ENCODE measurements around the gene SDHAF2. TPM values are rescaled to one million over a fixed set of nuclear protein-coding genes. Genes with fewer than 3 reads are reported as not detected.

The SDHAF2 gene
- total and polyA plus RNA-seq, 2 of the 4 experiments (the other 2 are of a cell fraction), result 50.4 to 91.1 TPM

DNA sequence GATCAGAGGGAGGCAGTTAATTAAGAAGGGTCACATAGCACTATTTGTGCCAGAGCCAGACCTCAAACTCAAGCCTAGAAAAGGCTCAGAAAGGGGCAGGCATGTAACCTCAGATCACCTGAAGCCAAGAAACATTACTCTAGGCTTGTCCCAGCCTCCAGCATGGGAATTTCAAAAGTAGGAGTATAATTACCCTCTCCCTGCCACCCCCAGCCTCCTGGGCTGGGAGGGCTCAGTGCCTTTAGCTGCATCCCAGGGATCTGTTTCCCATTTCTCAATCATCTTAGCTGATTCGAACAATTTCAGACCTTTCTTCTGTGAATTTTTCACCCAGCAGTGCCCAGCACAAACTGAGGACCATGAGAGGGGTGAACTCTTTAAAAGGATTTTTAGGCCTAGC lies 45.5 kb downstream of the SDHAF2 start:
- Histone ChIP-seq H4K5ac (ENCODE audit: low read depth, low read length) (no peak overlapping the region), H3K23ac (ENCODE audit: low read depth, low read length) (no peak overlapping the region), H2BK120ac (ENCODE audit: low read depth, low read length) (no peak overlapping the region), H3K18ac (ENCODE audit: low read depth, low read length) (no peak overlapping the region), H3K4me2 (ENCODE audit: low read depth, low read length) (no peak overlapping the region), H2BK20ac (ENCODE audit: low read depth, low read length) (no peak overlapping the region), H2AFZ (replicated peaks; ENCODE audit: low read length, poor library complexity) (no peak overlapping the region), H4K20me1 (ENCODE audit: insufficient read depth, low read length) (no peaks in the 10 kb centered on the region; the same call in 1 of the 2 replicates), H2AK9ac (replicated peaks; ENCODE audit: low read depth, low read length, poor library complexity) (no peak overlapping the region), H3K56ac (ENCODE audit: extremely low read depth, insufficient read depth, low read length) (no peak overlapping the region), H2BK15ac (ENCODE audit: low read depth, low read length) (no peak overlapping the region), H3K9me1 (ENCODE audit: insufficient read depth, low read length) (0 out of 2 replicates have a peak, but pooled peaks cover 6% of the 10 kb centered on the region), H2AK5ac (ENCODE audit: low read depth, low read length) (no peak overlapping the region), H3K27me3 (ENCODE audit: control insufficient read depth, insufficient read depth, low read length) (peaks cover 4% of the 10 kb centered on the region; the same call in 1 of the 2 replicates), H2BK5ac (ENCODE audit: low read depth, low read length, poor library complexity, severe bottlenecking) (no peak overlapping the region), H3K4me3 (ENCODE audit: insufficient read depth, low read depth, low read length) (no peak overlapping the region), H3K4ac (ENCODE audit: low read depth, low read length) (no peak overlapping the region), H3K27ac (ENCODE audit: insufficient read depth, low read length) (no peak overlapping the region), H3K14ac (replicated peaks; ENCODE audit: low read depth, low read length) (no peak overlapping the region), H3K9ac (ENCODE audit: low read depth, low read length) (no peak overlapping the region), H4K91ac (ENCODE audit: insufficient read depth, low read depth, low read length) (no peak overlapping the region), H3K4me1 (ENCODE audit: control insufficient read depth, insufficient read depth, low read length) (no peaks in the 10 kb centered on the region), H4K8ac (ENCODE audit: low read depth in 2 of 2, low read length in 2 of 2) (no peak overlapping the region), H3K9me3 (ENCODE audit: control insufficient read depth, insufficient read depth, low read length) (peaks cover 2% of the 10 kb centered on the region; the same call in 1 of the 2 replicates), H3K79me1 (ENCODE audit: low read depth in 1 of 2, low read length in 2 of 2) (no peaks in the 10 kb centered on the region), H3K36me3 (ENCODE audit: control insufficient read depth, insufficient read depth, low read length) (peaks cover 11% of the 10 kb centered on the region)
- DNase-seq (no peak), ATAC-seq (ENCODE audit: low read depth) (no peak)
- BruUV-seq (replicated peaks), result no TSS peak
- intact Hi-C loops (cut with micrococcal nuclease), result no loop called here
- ChIA-PET CTCF (interaction anchor here (2.1 to 4.1 kb wide), 2 partner anchors 29 to 42 kb away, joined by 8 to 26 read pairs; no protein-coding TSS in a partner anchor), POLR2A (ENCODE audit: unreplicated experiment) (interaction anchor here (0.7 kb wide), 1 partner anchor 164 kb away, joined by 4 read pairs; no protein-coding TSS in a partner anchor)
- in situ Hi-C loops (cut with MboI; ENCODE audit: low sequenced_read_pairs), result loop anchor here (5.0 kb wide), 2 partner anchors 42 to 162 kb away; no protein-coding TSS in a partner anchor
- dilution Hi-C loops (cut with HindIII; ENCODE audit: low sequenced_read_pairs, unreplicated experiment), result no loop called here
- no CpG with 5 or more reads among the region's 1 CpG for WGBS, 2 experiments (ENCODE audit: extremely low coverage in 2 of 2, insufficient read length in 1 of 2)
- TF ChIP-seq CEBPB (IDR thresholded peaks at IDR 0.05; ENCODE audit: low read depth, low read length) (no peak), RAD21 (IDR thresholded peaks at IDR 0.05; ENCODE audit: low read length) (no peak), CHD1 (IDR thresholded peaks at IDR 0.05; ENCODE audit: low read depth, low read length) (no peak), MXI1 (IDR thresholded peaks at IDR 0.05; ENCODE audit: borderline replicate concordance, low read depth, low read length) (no peak), RCOR1 (IDR thresholded peaks at IDR 0.05; ENCODE audit: insufficient replicate concordance, low read length) (no peak), BHLHE40 (IDR thresholded peaks at IDR 0.05; ENCODE audit: low read depth, low read length) (no peak), MAZ (IDR thresholded peaks at IDR 0.05; ENCODE audit: borderline replicate concordance, low read depth, low read length) (no peak), SMC3 (IDR thresholded peaks at IDR 0.05; ENCODE audit: low read depth, low read length) (no peak), MAFK (IDR thresholded peaks at IDR 0.05; ENCODE audit: low read depth, low read length) (no peak), FOS (IDR thresholded peaks at IDR 0.05; ENCODE audit: low read depth, low read length) (no peak), RFX5 (IDR thresholded peaks at IDR 0.05; ENCODE audit: low read depth, low read length) (no peak), NFE2L2 (IDR thresholded peaks at IDR 0.05; ENCODE audit: low read depth, low read length) (no peak), POLR2A (IDR thresholded peaks at IDR 0.05; ENCODE audit: low read depth, low read length) (no peak)
- TF ChIP-seq, protein P1, sequence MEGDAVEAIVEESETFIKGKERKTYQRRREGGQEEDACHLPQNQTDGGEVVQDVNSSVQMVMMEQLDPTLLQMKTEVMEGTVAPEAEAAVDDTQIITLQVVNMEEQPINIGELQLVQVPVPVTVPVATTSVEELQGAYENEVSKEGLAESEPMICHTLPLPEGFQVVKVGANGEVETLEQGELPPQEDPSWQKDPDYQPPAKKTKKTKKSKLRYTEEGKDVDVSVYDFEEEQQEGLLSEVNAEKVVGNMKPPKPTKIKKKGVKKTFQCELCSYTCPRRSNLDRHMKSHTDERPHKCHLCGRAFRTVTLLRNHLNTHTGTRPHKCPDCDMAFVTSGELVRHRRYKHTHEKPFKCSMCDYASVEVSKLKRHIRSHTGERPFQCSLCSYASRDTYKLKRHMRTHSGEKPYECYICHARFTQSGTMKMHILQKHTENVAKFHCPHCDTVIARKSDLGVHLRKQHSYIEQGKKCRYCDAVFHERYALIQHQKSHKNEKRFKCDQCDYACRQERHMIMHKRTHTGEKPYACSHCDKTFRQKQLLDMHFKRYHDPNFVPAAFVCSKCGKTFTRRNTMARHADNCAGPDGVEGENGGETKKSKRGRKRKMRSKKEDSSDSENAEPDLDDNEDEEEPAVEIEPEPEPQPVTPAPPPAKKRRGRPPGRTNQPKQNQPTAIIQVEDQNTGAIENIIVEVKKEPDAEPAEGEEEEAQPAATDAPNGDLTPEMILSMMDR (conservative IDR thresholded peaks at IDR 0.05; ENCODE audit: low read depth, low read length), result no peak
- TF ChIP-seq, protein P2, sequence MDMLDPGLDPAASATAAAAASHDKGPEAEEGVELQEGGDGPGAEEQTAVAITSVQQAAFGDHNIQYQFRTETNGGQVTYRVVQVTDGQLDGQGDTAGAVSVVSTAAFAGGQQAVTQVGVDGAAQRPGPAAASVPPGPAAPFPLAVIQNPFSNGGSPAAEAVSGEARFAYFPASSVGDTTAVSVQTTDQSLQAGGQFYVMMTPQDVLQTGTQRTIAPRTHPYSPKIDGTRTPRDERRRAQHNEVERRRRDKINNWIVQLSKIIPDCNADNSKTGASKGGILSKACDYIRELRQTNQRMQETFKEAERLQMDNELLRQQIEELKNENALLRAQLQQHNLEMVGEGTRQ (IDR thresholded peaks at IDR 0.05; ENCODE audit: low read depth, low read length), result no peak
- TF ChIP-seq, protein P3, sequence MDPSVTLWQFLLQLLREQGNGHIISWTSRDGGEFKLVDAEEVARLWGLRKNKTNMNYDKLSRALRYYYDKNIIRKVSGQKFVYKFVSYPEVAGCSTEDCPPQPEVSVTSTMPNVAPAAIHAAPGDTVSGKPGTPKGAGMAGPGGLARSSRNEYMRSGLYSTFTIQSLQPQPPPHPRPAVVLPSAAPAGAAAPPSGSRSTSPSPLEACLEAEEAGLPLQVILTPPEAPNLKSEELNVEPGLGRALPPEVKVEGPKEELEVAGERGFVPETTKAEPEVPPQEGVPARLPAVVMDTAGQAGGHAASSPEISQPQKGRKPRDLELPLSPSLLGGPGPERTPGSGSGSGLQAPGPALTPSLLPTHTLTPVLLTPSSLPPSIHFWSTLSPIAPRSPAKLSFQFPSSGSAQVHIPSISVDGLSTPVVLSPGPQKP (IDR thresholded peaks at IDR 0.05; ENCODE audit: borderline replicate concordance, low read depth, low read length), result no peak
